HG02970 (cell line): ENCODE results near the gene IPO9.

ENCODE experiments used
- ATAC-seq: cut with Tn5 transposase; IDR thresholded peaks from one replicate; pipeline ENCODE4 v1.9.1; 2021; ENCODE audit warnings: mild to moderate bottlenecking, moderate library complexity, moderate number of reproducible peaks; ENCODE audit not compliant: unreplicated experiment, low FRiP score

Gene IPO9

DNA sequence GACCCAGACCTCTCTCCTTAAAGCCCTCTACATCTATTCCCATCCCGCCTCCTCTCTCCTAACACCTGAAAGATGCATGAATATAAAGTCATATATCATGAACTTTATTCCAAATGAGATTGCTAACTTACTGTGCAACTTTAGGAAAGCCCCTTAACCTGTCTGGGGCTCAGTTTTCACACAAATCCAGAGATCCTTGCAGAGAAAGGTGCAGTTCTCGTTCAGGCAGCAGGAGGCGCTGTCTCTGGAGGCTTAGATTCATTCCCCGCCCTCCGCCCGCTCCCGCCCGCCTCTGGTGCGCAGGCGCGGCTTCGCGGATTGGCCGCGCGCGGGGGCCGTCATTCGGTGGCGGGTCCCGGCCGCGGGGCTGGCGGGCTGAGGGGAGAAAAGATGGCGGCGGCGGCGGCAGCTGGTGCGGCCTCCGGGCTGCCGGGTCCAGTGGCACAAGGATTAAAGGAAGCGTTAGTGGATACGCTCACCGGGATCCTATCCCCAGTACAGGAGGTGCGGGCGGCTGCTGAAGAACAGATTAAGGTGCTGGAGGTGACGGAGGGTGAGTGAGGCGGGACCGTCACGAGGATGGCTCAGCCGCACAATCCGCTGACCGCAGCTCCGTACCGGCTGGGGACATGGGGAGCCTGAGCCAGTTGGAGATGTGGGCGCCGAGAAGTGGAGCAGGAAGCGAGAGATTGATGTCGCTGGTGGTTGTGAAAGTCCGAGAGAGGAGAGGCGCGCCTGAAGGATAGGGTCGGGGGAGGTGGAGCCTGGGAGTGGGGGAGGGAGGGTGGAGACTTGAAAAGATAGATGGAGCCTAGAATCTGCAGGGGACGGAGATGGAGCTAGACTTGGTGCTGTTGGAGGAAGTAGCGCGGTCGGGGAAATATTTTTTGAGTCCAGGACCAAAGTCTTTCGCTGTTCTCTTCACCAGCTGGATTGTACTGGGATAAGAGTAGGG is at the start of gene IPO9:
Gene IPO9, plus strand, starts transcription at position 338 of the 955 bp plus-strand sequence. Its CDS starts 53 bp downstream, at position 391.
- ATAC-seq = peak; percentile 91

DNA sequence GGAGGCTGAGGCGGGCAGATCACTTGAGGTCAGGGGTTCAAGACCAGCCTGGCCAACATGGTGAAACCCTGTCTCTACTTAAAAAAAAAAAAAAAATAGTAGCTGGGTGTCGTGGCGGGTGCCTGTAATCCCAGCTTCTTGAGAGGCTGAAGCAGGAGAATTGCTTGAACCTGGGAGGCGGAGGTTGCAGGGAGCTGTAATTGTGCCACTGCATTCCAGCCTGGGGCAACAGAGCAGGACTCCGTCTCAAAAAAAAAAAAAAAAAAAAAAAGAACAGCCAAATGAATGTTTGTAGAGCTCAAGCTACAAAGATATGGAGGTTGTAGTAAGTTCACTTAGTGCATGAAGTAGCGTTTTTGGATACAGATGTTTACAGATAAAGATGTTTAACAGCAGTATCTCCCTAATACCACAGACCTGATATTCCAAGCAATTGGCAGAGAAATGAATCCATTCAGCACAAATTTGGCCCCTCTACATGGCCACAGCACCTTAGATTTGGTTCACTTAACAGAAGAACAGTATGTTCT is 49.5 kb upstream of the IPO9 start:
- no peak for ATAC-seq

DNA sequence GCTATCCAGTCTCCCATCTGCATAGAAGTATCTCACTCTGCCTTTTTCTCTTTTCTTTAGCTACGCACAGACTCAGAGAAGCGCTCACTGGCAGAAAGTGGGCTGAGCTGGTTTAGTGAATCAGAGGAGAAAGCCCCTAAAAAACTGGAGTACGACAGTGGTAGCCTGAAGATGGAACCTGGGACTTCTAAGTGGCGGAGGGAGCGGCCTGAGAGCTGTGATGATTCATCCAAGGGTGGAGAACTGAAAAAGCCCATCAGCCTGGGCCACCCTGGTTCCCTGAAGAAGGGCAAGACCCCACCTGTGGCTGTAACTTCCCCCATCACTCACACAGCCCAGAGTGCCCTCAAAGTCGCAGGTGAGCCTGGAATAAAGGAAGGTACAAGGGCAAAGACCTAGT is 48.0 kb upstream of the IPO9 start:
- ATAC-seq = no peak

DNA sequence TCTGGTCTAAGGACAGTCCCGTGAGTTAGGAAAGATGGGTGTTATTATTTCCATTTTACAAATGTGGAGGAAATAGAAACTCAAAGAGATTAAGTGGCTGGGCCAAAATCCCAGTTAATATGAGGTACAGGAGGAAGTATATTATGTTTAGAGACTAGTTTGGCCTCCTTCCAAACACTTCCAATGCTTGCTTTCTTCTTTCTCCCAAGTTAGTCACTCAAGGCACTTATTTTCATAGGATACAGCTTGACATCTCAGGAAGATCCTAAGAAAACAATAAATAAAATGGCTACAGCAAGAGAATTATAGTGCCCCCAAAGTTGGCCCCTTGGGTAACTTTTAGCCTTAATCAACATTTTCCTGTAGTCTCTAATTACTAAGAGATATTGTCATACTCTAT is 47.5 kb upstream of the IPO9 start:
- ATAC-seq = no peak

DNA sequence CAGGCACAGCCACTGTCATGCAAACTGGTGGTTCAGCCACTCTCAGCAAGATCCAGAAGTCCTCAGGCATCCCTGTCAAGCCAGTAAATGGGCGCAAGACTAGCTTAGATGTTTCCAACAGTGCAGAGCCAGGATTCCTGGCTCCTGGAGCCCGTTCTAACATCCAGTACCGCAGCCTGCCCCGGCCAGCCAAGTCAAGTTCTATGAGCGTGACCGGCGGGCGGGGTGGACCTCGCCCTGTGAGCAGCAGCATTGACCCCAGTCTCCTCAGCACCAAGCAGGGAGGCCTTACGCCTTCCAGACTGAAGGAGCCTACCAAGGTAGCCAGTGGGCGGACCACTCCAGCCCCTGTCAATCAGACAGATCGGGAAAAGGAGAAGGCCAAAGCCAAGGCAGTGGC is 46.6 kb upstream of the IPO9 start:
- no peak for ATAC-seq

DNA sequence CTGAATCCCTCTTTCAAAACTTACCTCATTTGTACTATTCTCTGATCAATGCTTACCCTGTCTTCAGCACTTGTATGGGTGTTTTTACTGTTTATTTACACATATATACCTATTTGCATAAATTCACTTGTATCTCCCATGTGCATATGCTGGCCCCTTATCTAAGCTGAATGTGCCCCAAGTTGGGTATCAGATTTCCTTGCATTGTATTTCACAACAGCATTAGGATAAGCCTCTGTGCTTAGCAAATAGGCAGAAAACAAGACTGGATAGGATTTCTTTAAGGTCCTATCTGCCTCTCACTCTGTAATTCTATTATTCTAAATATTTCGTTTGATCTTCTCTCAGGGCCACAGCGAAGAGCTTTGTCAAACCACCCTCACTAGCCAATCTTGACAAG is 45.9 kb upstream of the IPO9 start:
- ATAC-seq = no peak

DNA sequence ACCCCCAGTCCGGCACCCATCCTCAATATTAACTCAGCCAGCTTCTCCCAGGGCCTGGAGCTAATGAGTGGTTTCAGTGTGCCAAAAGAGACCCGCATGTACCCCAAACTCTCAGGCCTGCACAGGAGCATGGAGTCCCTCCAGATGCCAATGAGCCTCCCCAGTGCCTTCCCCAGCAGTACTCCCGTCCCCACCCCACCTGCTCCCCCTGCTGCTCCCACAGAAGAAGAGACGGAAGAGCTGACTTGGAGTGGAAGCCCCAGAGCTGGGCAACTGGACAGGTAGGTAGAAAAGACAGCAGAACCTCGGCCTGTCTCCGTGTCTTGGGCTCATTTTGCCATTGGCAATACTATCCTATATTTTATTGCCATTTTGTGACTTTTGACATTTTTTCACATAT is 45.4 kb upstream of the IPO9 start:
- no peak for ATAC-seq

DNA sequence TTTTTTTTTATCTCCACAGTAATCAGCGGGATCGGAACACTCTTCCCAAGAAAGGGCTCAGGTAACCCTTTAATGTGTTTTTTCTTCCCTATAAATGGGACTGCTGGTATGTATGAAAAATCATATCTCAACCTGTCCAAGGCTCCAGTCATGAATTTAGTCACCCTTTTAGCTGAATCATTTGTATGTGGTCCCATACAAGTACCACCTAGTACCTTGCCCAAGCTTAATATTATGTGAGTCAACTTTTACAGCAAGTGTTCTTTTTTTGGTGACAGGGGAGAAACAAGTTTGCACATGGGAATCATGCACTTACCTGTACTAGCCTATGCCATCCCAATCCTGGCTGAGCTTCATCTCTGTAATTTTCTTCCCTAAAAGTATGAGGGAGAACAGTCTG is 43.7 kb upstream of the IPO9 start:
- ATAC-seq = no peak

DNA sequence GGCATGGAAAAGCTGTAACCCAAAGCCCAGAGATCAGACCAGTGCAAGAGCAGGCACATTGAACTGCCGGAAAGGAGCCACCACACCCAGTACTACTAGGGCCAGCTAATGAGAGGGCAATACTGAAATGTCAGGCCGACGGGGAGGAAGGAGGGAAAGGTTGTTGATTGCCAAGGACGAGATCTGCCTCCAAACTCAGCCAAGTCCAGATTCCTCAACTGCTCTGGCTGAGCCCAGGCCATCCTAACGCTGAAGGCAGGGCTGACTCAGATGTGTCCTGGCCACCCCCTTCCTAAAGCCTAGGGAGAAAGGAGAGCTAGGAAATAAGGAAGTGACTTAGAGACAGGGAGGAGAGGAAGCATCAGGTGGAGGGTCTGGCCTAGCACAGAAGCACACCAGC is 42.1 kb upstream of the IPO9 start:
- ATAC-seq = no peak

DNA sequence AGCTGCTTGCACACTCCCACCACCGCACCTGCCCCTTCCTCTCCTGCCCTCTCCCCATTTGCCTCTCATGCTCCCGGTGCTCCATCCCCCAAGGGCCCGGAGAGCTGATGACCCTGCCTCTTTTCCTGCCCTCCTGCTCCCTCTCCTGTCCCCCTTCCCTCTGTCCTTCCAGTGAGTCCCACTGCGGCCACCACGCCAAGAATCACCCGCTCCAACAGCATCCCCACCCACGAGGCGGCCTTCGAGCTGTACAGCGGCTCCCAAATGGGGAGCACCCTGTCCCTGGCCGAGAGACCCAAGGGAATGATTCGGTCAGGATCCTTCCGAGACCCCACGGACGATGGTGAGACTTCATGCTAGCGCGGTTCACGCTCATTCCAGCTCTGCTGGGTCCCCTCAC is 40.7 kb upstream of the IPO9 start:
- ATAC-seq = no peak

DNA sequence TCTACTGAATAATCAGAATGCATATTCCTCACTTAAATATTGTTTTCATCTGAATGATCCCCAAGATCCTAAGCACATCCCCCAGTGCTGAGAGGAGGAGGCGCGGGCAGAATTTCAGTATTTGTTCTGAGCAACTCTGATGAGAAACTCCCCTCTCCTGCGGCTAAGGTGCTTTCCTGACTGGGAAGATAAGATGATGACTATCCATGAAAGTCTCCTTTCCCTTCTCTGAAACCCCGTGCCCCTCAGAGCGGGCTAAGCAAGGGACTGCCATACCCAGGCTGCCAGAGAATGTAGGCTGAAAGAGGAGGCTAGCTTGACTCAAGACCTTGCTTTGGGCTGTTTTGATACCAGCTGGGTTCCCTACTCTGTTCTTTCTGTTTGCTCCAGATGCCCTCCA is 39.7 kb upstream of the IPO9 start:
- no peak for ATAC-seq

DNA sequence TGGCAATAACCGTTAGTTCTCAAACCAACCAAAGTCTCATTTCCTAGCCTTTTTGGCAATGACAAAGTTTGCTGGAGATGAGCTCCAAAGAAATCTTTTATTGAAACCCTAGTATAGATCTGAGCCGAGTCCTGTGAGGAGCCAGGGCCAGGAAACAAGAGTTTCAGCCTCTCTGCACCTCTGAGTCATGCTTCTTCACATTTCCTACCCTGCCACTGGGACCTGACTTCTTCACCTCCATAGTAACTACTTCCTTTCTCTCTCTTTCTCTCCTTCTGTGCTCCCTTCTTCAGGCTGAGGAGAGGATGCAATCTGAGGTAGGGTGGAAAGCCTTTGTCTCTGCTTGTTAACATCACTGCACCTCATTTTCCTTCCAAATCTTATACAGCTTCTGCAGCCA is 38.7 kb upstream of the IPO9 start:
- ATAC-seq = no peak

DNA sequence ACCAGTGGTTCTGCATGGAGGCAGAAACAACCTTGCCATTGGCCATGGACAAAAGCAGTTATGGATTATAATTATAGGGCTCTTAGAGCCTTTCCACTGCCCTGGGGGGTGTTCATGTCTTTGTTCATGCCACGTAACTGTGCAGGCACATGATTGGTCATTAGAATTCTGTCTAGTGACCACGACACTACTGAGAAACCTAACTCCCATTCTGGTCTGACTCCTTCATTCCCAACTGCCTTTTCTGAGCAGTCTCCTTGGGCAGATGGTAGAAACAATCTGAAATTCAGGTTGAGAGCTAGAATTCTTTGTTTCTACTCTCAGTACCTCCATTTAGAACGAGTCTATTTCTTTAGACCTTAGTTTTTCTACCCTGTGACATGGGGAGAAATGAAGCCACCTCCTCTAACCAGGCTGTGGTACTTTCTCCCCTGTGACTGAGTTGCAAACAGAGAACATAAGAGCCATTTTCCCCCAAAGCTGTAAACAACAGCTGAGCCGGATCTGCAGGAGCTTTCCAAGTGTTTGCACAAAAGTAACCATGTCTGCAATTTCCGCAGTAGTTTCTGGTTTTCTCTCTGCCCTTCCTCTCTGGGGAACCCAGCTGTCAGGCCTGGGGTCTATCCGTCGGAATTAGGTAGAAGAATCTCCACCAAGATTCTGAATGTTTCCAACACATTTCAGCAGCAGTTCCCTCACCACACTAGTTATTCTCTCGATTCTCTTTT is 37.7 kb upstream of the IPO9 start:
- no peak for ATAC-seq

DNA sequence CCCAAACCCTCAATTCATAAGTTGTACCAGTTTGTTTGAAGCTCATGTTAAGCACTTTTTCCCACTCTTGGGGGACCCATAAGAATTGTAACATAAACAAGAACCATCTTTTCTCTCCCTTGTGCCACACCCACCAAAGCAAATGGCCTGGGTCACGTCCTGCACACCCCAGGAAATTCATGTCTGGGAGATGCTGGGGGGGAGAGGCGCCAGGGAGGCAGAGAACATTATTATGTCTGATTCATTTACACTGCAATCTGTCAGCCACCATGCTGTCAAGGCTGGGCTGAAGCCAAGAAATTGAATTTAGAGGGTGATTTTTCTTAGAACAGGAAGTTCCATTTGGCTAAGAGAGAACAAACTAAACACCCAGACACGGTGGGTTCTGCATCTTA is 37.2 kb upstream of the IPO9 start:
- ATAC-seq = no peak

DNA sequence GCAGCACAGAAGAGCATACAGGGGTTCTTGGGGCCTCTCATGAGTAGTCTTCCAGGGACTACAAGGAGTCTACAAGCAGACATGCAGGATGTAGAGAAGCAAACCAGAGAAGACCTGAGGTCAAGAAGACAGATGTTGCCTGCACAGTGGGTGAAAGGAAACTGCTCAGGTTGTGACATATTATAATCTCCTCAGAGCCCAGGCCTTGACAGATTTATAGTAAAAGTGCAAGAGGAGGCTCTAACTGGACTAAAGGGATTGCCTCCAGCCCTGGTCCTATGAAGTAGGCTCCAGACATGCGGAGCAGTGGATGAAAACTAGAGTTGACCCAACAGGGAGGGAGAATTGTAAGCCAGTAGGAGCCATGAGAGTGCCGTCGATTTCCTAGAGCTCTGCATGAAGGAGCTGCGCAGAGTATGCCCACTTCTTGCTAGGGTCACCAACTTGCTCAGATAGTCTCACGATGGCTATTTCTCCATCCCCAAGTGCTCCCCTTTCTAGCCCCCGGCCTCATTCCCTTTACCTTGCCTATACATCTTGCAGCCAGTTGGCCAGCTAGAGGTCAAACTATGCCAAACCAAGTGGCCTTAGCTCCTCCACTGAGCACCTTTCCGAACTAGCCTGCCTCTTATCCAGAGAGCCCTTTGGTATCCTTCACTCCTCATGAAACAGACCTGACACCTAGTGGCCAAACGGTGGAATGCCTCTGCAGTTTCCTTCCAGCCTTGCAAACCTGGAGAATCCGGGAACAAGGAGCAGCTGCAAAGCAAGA is 36.2 kb upstream of the IPO9 start:
- ATAC-seq = no peak

DNA sequence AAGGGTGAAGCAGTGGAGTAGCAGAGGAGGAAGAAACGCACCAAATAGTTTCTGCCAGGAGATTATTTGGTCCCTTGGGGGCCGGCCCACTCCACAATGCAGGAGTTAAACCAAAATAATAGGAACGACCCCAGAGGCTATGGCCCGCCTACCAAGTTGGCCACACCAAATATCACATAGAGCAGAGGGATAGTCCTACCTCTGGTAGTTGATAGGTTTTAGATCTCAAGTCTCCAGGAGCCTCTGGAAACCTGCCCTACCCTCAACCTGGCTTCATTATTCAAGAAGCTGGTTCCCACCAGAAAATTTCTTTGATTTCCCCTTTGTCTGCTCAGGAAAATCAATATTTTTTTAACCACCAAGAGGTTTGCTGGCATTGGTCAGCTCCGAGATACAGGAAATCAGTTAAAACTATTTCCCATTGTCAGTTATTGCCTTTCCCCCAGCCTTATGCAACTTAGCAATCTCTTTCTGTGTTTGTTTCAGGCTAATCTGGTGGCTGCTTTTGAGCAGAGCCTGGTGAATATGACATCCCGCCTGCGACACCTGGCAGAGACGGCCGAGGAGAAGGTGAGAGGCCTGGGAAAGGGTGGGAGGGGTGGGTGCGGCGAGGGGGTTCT is 35.5 kb upstream of the IPO9 start:
- ATAC-seq = no peak

DNA sequence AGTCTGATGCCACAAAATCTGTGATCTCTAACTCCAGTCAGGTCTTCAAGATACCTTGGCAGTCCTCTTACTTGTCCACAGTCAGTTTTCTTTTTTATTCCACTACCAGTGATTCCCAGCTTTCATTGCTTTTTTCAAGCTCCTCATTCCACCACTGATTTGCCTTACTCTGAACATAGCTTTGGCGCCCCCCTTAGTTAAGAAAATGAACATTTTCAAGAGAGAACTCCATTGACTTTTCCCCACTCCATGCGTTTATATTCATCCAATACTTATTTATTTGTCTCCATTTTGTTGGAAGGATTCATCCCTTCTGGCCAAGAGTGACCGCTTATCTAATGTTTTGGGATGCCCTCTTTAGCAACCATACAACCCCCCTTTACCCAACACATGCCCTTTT is 33.9 kb upstream of the IPO9 start:
- ATAC-seq = no peak

DNA sequence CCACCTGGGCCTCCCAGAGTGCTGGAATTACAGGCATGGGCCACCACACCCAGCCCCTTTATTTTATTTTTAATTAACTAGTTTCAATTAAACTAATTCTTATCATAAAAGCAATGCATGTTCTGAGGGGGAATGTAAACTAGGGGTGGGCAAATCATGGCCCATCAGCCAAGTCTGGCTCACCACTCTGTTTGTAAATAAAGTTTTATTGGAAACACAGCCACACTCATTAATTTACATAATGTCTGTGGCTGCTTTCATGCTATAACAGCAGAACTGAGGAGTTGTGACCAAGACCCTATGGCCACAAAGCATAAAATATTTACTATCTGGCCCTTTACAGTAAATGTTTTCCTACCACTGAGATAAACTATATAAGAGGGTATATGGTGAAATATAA is 28.7 kb upstream of the IPO9 start:
- ATAC-seq = no peak

DNA sequence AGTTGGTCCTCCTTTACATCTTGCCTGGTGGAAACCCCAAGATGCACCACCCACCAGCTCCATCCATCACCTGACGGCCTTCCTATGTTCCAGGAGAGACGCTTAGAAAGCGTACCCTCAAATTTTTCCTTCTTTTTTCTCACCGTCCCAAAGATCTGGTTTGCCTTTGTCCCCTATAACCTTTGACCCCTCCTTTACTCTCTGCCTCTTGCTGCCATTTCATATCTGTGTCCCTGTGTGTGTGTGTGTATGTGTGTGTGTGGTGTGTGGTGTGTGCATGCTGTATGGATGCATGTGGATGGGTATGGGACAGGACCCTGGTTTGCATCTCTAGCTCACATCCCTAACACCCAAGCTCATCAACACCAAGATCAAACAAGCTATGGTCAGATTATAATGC is 22.2 kb upstream of the IPO9 start:
- ATAC-seq = no peak

DNA sequence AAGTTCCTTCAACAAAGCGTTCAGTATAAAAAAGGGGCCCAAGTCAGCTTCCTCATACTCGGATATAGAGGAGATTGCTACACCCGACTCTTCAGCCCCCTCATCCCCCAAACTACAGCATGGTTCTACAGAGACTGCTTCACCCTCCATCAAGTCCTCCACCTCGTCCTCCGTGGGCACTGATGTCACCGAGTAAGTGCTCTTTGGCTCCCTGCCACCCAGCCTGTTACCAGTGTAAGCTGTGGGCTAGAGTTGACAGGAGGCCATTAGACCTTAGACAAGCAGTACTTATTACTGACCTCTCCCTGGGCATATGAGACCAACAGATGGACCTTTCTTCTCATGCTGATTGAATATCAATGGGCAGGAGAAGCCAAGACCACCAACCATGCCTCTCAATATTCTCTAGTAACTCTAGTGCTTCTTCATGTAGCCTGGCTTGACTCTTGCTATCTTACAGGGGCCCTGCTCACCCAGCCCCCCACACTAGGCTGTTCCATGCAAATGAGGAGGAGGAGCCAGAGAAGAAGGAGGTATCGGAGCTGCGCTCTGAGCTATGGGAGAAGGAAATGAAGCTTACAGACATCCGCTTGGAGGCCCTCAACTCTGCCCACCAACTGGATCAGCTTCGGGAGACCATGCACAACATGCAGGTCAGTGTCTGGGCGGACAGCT is 20.9 kb upstream of the IPO9 start:
- no peak for ATAC-seq
